ENCODE results near the gene GJA1.
"Not testable (repeated sequence)": the region's sequence is repeated elsewhere in the genome, so short reads cannot be mapped to it uniquely, and the experiment has no call there.

DNA sequence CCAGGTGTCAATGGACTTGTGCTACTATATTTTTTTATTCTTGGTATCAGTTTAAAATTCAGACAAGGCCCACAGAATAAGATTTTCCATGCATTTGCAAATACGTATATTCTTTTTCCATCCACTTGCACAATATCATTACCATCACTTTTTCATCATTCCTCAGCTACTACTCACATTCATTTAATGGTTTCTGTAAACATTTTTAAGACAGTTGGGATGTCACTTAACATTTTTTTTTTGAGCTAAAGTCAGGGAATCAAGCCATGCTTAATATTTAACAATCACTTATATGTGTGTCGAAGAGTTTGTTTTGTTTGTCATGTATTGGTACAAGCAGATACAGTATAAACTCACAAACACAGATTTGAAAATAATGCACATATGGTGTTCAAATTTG lies 13.1 kb downstream of the GJA1 start:
- TF ChIP-seq, protein P1, sequence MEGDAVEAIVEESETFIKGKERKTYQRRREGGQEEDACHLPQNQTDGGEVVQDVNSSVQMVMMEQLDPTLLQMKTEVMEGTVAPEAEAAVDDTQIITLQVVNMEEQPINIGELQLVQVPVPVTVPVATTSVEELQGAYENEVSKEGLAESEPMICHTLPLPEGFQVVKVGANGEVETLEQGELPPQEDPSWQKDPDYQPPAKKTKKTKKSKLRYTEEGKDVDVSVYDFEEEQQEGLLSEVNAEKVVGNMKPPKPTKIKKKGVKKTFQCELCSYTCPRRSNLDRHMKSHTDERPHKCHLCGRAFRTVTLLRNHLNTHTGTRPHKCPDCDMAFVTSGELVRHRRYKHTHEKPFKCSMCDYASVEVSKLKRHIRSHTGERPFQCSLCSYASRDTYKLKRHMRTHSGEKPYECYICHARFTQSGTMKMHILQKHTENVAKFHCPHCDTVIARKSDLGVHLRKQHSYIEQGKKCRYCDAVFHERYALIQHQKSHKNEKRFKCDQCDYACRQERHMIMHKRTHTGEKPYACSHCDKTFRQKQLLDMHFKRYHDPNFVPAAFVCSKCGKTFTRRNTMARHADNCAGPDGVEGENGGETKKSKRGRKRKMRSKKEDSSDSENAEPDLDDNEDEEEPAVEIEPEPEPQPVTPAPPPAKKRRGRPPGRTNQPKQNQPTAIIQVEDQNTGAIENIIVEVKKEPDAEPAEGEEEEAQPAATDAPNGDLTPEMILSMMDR (IDR thresholded peaks at IDR 0.05): not testable (repeated sequence)
- TF ChIP-seq ZFX (IDR thresholded peaks at IDR 0.05; ENCODE audit: borderline replicate concordance): not testable (repeated sequence)
